ENCODE data around the gene BCL6. TPM values are rescaled to one million over a fixed set of nuclear protein-coding genes. Genes with fewer than 3 reads are reported as not detected.

Gene BCL6
- total and polyA plus RNA-seq, 2 experiments from 2014 or later, result 2.6 to 5.9 TPM

GRCh38 chr3:187693431-187693830, 51.8 kb downstream of the BCL6 start (continued):
- TF ChIP-seq ZNF462 (CRISPR knock-in tag; IDR thresholded peaks at IDR 0.05), result no peak
- no peak for TF ChIP-seq EZH2 (IDR thresholded peaks at IDR 0.05; ENCODE audit: low read depth, unreplicated experiment)
- no peak for TF ChIP-seq CREB1 (CRISPR knock-in tag; IDR thresholded peaks at IDR 0.05; ENCODE audit: low read depth)
- TF ChIP-seq, protein P1, sequence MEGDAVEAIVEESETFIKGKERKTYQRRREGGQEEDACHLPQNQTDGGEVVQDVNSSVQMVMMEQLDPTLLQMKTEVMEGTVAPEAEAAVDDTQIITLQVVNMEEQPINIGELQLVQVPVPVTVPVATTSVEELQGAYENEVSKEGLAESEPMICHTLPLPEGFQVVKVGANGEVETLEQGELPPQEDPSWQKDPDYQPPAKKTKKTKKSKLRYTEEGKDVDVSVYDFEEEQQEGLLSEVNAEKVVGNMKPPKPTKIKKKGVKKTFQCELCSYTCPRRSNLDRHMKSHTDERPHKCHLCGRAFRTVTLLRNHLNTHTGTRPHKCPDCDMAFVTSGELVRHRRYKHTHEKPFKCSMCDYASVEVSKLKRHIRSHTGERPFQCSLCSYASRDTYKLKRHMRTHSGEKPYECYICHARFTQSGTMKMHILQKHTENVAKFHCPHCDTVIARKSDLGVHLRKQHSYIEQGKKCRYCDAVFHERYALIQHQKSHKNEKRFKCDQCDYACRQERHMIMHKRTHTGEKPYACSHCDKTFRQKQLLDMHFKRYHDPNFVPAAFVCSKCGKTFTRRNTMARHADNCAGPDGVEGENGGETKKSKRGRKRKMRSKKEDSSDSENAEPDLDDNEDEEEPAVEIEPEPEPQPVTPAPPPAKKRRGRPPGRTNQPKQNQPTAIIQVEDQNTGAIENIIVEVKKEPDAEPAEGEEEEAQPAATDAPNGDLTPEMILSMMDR (conservative IDR thresholded peaks at IDR 0.05; ENCODE audit: low read depth in 2 of 2), result no peak
- TF ChIP-seq ETS1 (IDR thresholded peaks at IDR 0.05), result no peak
- no peak for TF ChIP-seq JUNB (IDR thresholded peaks at IDR 0.05; ENCODE audit: unreplicated experiment)
- TF ChIP-seq EZH2phosphoT487 (IDR thresholded peaks at IDR 0.05; ENCODE audit: unreplicated experiment), result no peak
